PC-9 (cell line): Measurements from ENCODE around the gene AMPD2.

Source experiments
- CTCF ChIP-seq: fragments of 200-600 bp; sonication (generic); conservative IDR thresholded peaks from 2 replicates; pipeline ENCODE4 v1.6.1; 2017; ENCODE audit warnings: mixed run types, antibody characterized with exemption, mild to moderate bottlenecking, moderate library complexity
- EZH2 ChIP-seq: fragments of 200-600 bp; sonication (generic); IDR thresholded peaks from 2 replicates; pipeline ENCODE4 v1.8.0; 2017; ENCODE audit warnings: antibody characterized with exemption, low read depth

DNA sequence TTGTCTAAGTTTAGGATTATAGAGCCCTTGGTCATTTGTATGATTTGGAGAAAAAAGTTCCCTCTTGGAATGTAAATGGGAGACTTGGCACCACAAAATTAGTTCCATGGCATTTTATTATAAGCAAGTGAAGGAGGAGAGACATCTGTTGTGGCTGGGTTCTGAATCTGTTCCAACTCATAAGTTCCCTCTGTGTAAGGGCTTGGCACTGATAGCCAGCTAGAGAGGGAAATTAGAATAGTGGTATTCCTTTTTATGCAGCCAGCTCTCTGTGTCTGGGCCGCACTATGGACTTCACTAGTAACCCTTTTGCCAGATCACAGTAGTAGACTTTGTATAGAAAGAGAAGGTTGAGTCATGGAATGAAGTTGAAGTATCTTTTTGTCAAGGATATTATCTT is 40.1 kb upstream of the AMPD2 start:
- TF ChIP-seq CTCF = no peak
- no peak for TF ChIP-seq EZH2
